ENCODE results near the gene AASDHPPT.

GRCh38 chr11:106086850-106087249 is 9.4 kb downstream of the AASDHPPT start:
- TF ChIP-seq POLR2A (IDR thresholded peaks at IDR 0.05) (no peak), POLR2AphosphoS5 (IDR thresholded peaks at IDR 0.05) (no peak)
- TF ChIP-seq, protein P1, sequence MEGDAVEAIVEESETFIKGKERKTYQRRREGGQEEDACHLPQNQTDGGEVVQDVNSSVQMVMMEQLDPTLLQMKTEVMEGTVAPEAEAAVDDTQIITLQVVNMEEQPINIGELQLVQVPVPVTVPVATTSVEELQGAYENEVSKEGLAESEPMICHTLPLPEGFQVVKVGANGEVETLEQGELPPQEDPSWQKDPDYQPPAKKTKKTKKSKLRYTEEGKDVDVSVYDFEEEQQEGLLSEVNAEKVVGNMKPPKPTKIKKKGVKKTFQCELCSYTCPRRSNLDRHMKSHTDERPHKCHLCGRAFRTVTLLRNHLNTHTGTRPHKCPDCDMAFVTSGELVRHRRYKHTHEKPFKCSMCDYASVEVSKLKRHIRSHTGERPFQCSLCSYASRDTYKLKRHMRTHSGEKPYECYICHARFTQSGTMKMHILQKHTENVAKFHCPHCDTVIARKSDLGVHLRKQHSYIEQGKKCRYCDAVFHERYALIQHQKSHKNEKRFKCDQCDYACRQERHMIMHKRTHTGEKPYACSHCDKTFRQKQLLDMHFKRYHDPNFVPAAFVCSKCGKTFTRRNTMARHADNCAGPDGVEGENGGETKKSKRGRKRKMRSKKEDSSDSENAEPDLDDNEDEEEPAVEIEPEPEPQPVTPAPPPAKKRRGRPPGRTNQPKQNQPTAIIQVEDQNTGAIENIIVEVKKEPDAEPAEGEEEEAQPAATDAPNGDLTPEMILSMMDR (IDR thresholded peaks at IDR 0.05): no peak
